CD14-positive monocyte (primary cell): ENCODE results near the gene SEMA7A. TPM values are rescaled to one million over a fixed set of nuclear protein-coding genes. Genes with fewer than 3 reads are reported as not detected.
"Not testable (repeated sequence)": the region's sequence is repeated elsewhere in the genome, so short reads cannot be mapped to it uniquely, and the experiment has no call there.

Source experiments
- DNase-seq, 3 donors: peaks; one replicate each; pipeline ENCODE4 v3.0.0-alpha.2; 2011 to 2022
- H2AFZ ChIP-seq: 2 replicates; pipeline ENCODE4 v1.6.0; 2012; ENCODE audit warnings: mild to moderate bottlenecking, low read depth, low read length, inconsistent platforms; ENCODE audit not compliant: insufficient read depth, poor library complexity, severe bottlenecking
- H3K27ac ChIP-seq, 2 donors: 1 replicate in 1 of 2; 2 replicates in 1 of 2; pipeline ENCODE4 v1.5.1; 2012 to 2013; ENCODE audit warnings: low read length in 2 of 2, control low read depth in 1 of 2, inconsistent platforms in 1 of 2, low read depth in 1 of 2, mild to moderate bottlenecking in 1 of 2
- H3K27me3 ChIP-seq, 2 donors: one replicate each; pipeline versions ENCODE4 v1.6.0 to v1.6.1; 2011 to 2013; ENCODE audit warnings: low read length in 2 of 2; ENCODE audit not compliant: control insufficient read depth in 2 of 2, insufficient read depth in 2 of 2
- H3K36me3 ChIP-seq, 2 donors: replicated peaks in 1 of 2; 1 replicate in 1 of 2; 2 replicates in 1 of 2; pipeline versions ENCODE4 v1.5.1 to v1.6.1; 2012 to 2013; ENCODE audit warnings: low read length in 2 of 2, control low read depth in 1 of 2, inconsistent platforms in 1 of 2, mild to moderate bottlenecking in 1 of 2; ENCODE audit not compliant: insufficient read depth in 2 of 2, control insufficient read depth in 1 of 2
- H3K4me1 ChIP-seq, 2 donors: 1 replicate in 1 of 2; 2 replicates in 1 of 2; pipeline versions ENCODE4 v1.5.1 to v1.6.1; 2012 to 2013; ENCODE audit warnings: low read length in 2 of 2, control low read depth in 1 of 2, inconsistent platforms in 1 of 2, mild to moderate bottlenecking in 1 of 2, moderate library complexity in 1 of 2; ENCODE audit not compliant: insufficient read depth in 2 of 2, control insufficient read depth in 1 of 2
- H3K4me2 ChIP-seq: replicated peaks from 2 replicates; pipeline ENCODE3; 2012; ENCODE audit warnings: low read length, moderate library complexity, mild to moderate bottlenecking; ENCODE audit not compliant: poor library complexity, severe bottlenecking; ENCODE audit errors: extremely low read depth
- H3K4me3 ChIP-seq, 3 experiments: fragments of 200-600 bp in 1 of 3; sonication (generic) in 1 of 3; replicated peaks in 1 of 3; 1 replicate in 2 of 3; 2 replicates in 1 of 3; pipeline ENCODE4 v1.5.1; 2011 to 2013; ENCODE audit warnings: low read length in 3 of 3, mild to moderate bottlenecking in 3 of 3, control low read depth in 2 of 3, low read depth in 2 of 3, inconsistent platforms in 1 of 3, moderate library complexity in 1 of 3
- H3K79me2 ChIP-seq: 2 replicates; pipeline ENCODE4 v1.6.0; 2012; ENCODE audit warnings: mild to moderate bottlenecking, control low read depth, inconsistent platforms, low read length, moderate library complexity; ENCODE audit not compliant: insufficient read depth
- H3K9ac ChIP-seq: 2 replicates; pipeline ENCODE4 v1.6.0; 2017; ENCODE audit warnings: low read length, mild to moderate bottlenecking; ENCODE audit not compliant: insufficient read depth, poor library complexity, severe bottlenecking
- H3K9me3 ChIP-seq, 2 donors: replicated peaks in 1 of 2; 1 replicate in 1 of 2; 2 replicates in 1 of 2; pipeline versions ENCODE4 v1.5.1 to v1.6.1; 2012 to 2013; ENCODE audit warnings: low read length in 2 of 2, control low read depth in 1 of 2; ENCODE audit not compliant: control insufficient read depth in 1 of 2, insufficient read depth in 1 of 2
- H4K20me1 ChIP-seq: 2 replicates; pipeline ENCODE4 v1.6.0; 2012; ENCODE audit warnings: mild to moderate bottlenecking, low read length, control low read depth, moderate library complexity; ENCODE audit not compliant: insufficient read depth
- H3K27ac Mint-ChIP-seq, 7 donors: one replicate each; pipeline ENCODE4 v1.8.0; 2020; ENCODE audit warnings: mild to moderate bottlenecking in 7 of 7, mixed read lengths in 7 of 7, moderate library complexity in 6 of 7, inconsistent platforms in 2 of 7
- H3K27me3 Mint-ChIP-seq, 3 donors: one replicate each; pipeline ENCODE4 v1.8.0; 2021 to 2022; ENCODE audit warnings: low read depth in 3 of 3, mild to moderate bottlenecking in 3 of 3, mixed read lengths in 3 of 3, moderate library complexity in 3 of 3, inconsistent platforms in 1 of 3
- H3K36me3 Mint-ChIP-seq, 2 donors: one replicate each; pipeline ENCODE4 v1.8.0; 2020; ENCODE audit warnings: mixed read lengths in 2 of 2, inconsistent platforms in 1 of 2, mild to moderate bottlenecking in 1 of 2
- H3K4me1 Mint-ChIP-seq: one replicate; pipeline ENCODE4 v1.8.0; 2020; ENCODE audit warnings: mild to moderate bottlenecking, mixed read lengths
- H3K4me3 Mint-ChIP-seq, 2 donors: one replicate each; pipeline ENCODE4 v1.8.0; 2020; ENCODE audit warnings: mild to moderate bottlenecking in 2 of 2, mixed read lengths in 2 of 2, moderate library complexity in 1 of 2
- H3K9me3 Mint-ChIP-seq, 7 donors: one replicate each; pipeline ENCODE4 v1.8.0; 2020 to 2022; ENCODE audit warnings: mixed read lengths in 7 of 7, mild to moderate bottlenecking in 6 of 7, moderate library complexity in 6 of 7, inconsistent platforms in 2 of 7
- WGBS: methylation state at CpG from one replicate; pipeline ENCODE4 v1.1.5; 2013; ENCODE audit warnings: missing lambda C conversion rate; ENCODE audit not compliant: insufficient coverage; 5-methylcytosine and 5-hydroxymethylcytosine counted together
- intact Hi-C, 2 donors: fragments of 100-400 bp; cut with micrococcal nuclease; formaldehyde crosslinking; loops; one replicate each; pipeline versions ENCODE4 v1.15.0 to v1.15.1; 2023
- polyA plus RNA-seq, 3 donors: library from polyadenylated mRNA; depleted of rRNA in 1 of 3; unstranded in 2 of 3; stranded (reverse) in 1 of 3; fragments of 300-500 nt in 2 of 3; fragments of >200 nt in 1 of 3; fragmentation: Illumina TruSeq in 2 of 3; gene quantifications; 1 replicate in 2 of 3; 2 replicates in 1 of 3; pipeline ENCODE4 v1.2.3, GENCODE V29; 2012 to 2021
- TF ChIP-seq, protein P1 (sequence below): fragments of 200-600 bp; IDR thresholded peaks from one replicate; pipeline ENCODE4 v1.8.0; 2022; ENCODE audit warnings: antibody characterized with exemption, mild to moderate bottlenecking

SEMA7A gene
- polyA plus RNA-seq, 3 donors = 0.04 to 4.8 (median 0.15) TPM

GRCh38 chr15:74458473-74458872 lies 24.7 kb upstream of the SEMA7A start:
- peaks cover 42 to 45% of the 10 kb centered on the region in 2 donors for H3K36me3 Mint-ChIP-seq
- H3K27ac Mint-ChIP-seq = no peak overlapping the region
- H3K4me1 Mint-ChIP-seq = peaks cover 20% of the 10 kb centered on the region
- 100% methylated on average over 2 of the region's 3 CpGs for WGBS
- Histone ChIP-seq H3K27ac (no peak overlapping the region), H3K27me3 (no peaks in the 10 kb centered on the region), H2AFZ (no peak overlapping the region), H3K9ac (no peak overlapping the region), H3K9me3 (no peaks in the 10 kb centered on the region), H4K20me1 (no peaks in the 10 kb centered on the region), H3K4me2 (no peak overlapping the region), H3K4me1 (peaks cover 18 to 21% of the 10 kb centered on the region in 2 donors), H3K4me3 (no peak overlapping the region), H3K36me3 (peaks cover 31 to 49% of the 10 kb centered on the region in 2 donors), H3K79me2 (peaks cover 31% of the 10 kb centered on the region)
- intact Hi-C loops = no loop called here
- TF ChIP-seq, protein P1, sequence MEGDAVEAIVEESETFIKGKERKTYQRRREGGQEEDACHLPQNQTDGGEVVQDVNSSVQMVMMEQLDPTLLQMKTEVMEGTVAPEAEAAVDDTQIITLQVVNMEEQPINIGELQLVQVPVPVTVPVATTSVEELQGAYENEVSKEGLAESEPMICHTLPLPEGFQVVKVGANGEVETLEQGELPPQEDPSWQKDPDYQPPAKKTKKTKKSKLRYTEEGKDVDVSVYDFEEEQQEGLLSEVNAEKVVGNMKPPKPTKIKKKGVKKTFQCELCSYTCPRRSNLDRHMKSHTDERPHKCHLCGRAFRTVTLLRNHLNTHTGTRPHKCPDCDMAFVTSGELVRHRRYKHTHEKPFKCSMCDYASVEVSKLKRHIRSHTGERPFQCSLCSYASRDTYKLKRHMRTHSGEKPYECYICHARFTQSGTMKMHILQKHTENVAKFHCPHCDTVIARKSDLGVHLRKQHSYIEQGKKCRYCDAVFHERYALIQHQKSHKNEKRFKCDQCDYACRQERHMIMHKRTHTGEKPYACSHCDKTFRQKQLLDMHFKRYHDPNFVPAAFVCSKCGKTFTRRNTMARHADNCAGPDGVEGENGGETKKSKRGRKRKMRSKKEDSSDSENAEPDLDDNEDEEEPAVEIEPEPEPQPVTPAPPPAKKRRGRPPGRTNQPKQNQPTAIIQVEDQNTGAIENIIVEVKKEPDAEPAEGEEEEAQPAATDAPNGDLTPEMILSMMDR = no peak
- H3K9me3 Mint-ChIP-seq = no peaks in the 10 kb centered on the region
- peaks cover 0 to 2% (median 0%) of the 10 kb centered on the region in 3 donors for H3K27me3 Mint-ChIP-seq
- DNase-seq = no peak
- H3K4me3 Mint-ChIP-seq = no peak overlapping the region

DNA sequence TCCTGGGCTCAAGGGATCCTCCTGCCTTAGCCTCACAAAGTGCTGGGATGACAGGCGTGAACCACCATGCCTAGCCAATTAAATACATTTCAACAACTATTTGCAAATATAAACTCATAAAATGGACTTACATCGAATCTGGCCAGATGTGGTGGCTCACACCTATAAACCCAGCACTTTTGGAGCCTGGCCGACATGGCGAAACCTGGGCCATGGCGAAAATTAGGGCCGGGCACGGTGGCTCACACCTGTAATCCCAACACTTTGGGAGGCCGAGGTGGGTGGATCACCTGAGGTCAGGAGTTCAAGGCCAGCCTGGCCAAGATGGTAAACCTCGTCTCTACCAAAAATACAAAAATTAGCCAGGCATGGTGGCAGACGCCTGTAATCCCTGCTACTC lies 23.3 kb upstream of the SEMA7A start:
- H3K27ac Mint-ChIP-seq, H3K4me2 ChIP-seq, H3K27me3 Mint-ChIP-seq, H3K4me3 Mint-ChIP-seq, H4K20me1 ChIP-seq, H3K4me3 ChIP-seq, H2AFZ ChIP-seq, H3K27ac ChIP-seq, H3K9me3 Mint-ChIP-seq, H3K27me3 ChIP-seq, DNase-seq, H3K9ac ChIP-seq, intact Hi-C loops, H3K9me3 ChIP-seq: not testable (repeated sequence)
- Histone ChIP-seq H3K79me2 (peaks cover 18% of the 10 kb centered on the region), H3K36me3 (peaks cover 37 to 64% of the 10 kb centered on the region in 2 donors), H3K4me1 (peaks cover 16 to 19% of the 10 kb centered on the region in 2 donors)
- WGBS = 100% methylated on average over 8 of the region's 10 CpGs
- Mint-ChIP-seq H3K36me3 (peaks cover 53 to 58% of the 10 kb centered on the region in 2 donors), H3K4me1 (peaks cover 11% of the 10 kb centered on the region)
